Activated B cell treated with CpG ODN at 0.5 μM for 24 hours (primary cell): ENCODE measurements around the gene FTSJ1. TPM values are rescaled to one million over a fixed set of nuclear protein-coding genes. Genes with fewer than 3 reads are reported as not detected.

Experiments used
- ATAC-seq: fragments of 200-7000 bp; cut with Tn5 transposase; one replicate; pipeline ENCODE4 v1.10.0; 2021; ENCODE audit warnings: low read depth, mild to moderate bottlenecking, moderate library complexity
- CTCF ChIA-PET: fragments of 350-600 bp; sonication (Branson Sonifier 250); formaldehyde crosslinking; loops from one replicate; lab custom pipeline; 2021; ENCODE audit warnings: antibody characterized with exemption; lab: Charles Lee
- POLR2A ChIA-PET: fragments of 350-600 bp; sonication (Branson Sonifier 250); formaldehyde crosslinking; loops from one replicate; lab custom pipeline; 2021; ENCODE audit warnings: antibody characterized with exemption; lab: Charles Lee
- DNase-seq: peaks from one replicate; pipeline ENCODE4 v3.0.0; 2022
- H3K27ac Mint-ChIP-seq: one replicate; pipeline ENCODE4 v1.8.0; 2020; ENCODE audit warnings: mixed read lengths
- H3K27me3 Mint-ChIP-seq: one replicate; pipeline ENCODE4 v1.8.0; 2021; ENCODE audit warnings: mixed read lengths
- H3K36me3 Mint-ChIP-seq: one replicate; pipeline ENCODE4 v1.8.0; 2021; ENCODE audit warnings: low read depth, mixed read lengths
- H3K4me1 Mint-ChIP-seq: one replicate; pipeline ENCODE4 v1.8.0; 2021; ENCODE audit warnings: mixed read lengths
- H3K4me3 Mint-ChIP-seq: one replicate; pipeline ENCODE4 v1.8.0; 2020; ENCODE audit warnings: mild to moderate bottlenecking, mixed read lengths
- H3K9me3 Mint-ChIP-seq: one replicate; pipeline ENCODE4 v1.8.0; 2020; ENCODE audit warnings: mixed read lengths
- intact Hi-C: fragments of 100-400 bp; cut with micrococcal nuclease; formaldehyde crosslinking; loops from one replicate; pipeline ENCODE4 v1.15.1; 2024
- total RNA-seq: library from RNA; stranded (reverse); gene quantifications from 2 replicates; pipeline ENCODE4 v1.2.3, GENCODE V29; 2022
- TF ChIP-seq, protein P1 (sequence below): fragments of 200-600 bp; IDR thresholded peaks from one replicate; pipeline ENCODE4 v1.8.0; 2022; ENCODE audit warnings: antibody characterized with exemption, mild to moderate bottlenecking

Gene FTSJ1
- total RNA-seq, 1 donor from 2014 or later: 44.5 TPM

DNA sequence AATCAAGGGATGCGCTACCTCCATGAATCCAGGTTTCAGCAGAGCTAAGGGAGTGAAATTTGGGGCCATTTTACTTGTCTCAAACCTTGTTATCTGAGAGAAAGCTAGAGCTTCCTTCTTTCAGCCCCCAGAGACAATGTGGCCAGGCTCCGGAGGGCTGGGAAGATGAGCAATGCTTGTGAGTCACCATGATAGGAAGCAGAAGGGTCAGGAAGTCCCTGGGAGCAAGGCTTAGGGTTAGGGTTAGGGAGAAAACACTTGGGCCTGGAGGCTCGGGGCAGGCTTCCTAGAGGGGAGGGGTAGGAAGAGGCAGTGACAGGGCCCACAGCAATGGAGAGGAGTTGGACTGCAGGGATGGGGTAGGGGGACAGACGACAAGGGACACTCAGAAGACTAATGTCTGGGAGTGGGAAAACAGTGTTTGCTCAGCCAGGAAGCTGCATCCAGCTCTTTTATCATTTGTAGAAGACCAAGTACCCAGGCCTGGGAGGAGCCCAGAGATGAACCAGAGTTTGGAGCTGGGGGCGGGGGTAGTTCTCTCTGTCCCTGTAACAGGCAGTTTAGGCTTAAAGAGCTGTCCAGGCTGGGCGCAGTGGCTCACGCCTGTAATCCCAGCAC is 16.4 kb downstream of the FTSJ1 start:
- peaks cover under 1% of the 10 kb centered on the region for H3K36me3 Mint-ChIP-seq
- no peak overlapping the region for H3K27ac Mint-ChIP-seq
- ChIA-PET POLR2A (no interaction called here), CTCF (no interaction called here)
- ATAC-seq: no peak
- H3K9me3 Mint-ChIP-seq: no peaks in the 10 kb centered on the region
- H3K4me1 Mint-ChIP-seq: no peaks in the 10 kb centered on the region
- no peak for DNase-seq
- intact Hi-C loops: loop anchor here (5.0 kb wide), 1 partner anchor 660 kb away; no protein-coding TSS in a partner anchor
- TF ChIP-seq, protein P1, sequence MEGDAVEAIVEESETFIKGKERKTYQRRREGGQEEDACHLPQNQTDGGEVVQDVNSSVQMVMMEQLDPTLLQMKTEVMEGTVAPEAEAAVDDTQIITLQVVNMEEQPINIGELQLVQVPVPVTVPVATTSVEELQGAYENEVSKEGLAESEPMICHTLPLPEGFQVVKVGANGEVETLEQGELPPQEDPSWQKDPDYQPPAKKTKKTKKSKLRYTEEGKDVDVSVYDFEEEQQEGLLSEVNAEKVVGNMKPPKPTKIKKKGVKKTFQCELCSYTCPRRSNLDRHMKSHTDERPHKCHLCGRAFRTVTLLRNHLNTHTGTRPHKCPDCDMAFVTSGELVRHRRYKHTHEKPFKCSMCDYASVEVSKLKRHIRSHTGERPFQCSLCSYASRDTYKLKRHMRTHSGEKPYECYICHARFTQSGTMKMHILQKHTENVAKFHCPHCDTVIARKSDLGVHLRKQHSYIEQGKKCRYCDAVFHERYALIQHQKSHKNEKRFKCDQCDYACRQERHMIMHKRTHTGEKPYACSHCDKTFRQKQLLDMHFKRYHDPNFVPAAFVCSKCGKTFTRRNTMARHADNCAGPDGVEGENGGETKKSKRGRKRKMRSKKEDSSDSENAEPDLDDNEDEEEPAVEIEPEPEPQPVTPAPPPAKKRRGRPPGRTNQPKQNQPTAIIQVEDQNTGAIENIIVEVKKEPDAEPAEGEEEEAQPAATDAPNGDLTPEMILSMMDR: no peak
- H3K27me3 Mint-ChIP-seq: no peaks in the 10 kb centered on the region
- H3K4me3 Mint-ChIP-seq: no peak overlapping the region

DNA sequence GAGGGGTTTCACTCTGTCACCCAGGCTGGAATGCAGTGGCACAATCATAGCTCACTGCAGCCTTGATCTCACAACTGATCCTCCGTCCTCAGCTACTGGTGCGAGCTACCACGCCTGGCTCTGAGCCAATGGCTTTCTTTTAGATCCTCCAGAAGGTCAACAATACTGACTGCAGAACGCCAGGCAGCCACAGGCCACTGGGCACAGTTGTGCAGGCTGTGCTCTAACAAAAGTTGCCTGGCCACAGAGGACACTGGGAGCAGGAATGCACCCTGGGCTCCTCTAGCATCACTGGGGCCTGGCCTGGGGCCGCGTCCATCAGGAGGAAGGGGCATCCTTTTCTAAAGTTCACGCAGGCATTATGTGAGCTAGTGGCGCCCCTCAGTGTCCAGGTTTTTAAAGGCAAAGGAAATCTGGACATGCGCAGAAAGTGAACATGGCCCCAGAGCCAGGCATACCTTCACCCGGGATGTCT is 17.9 kb downstream of the FTSJ1 start:
- intact Hi-C loops: loop anchor here (1.0 to 5.0 kb wide), 2 partner anchors 640 to 662 kb away; no protein-coding TSS in a partner anchor
- ChIA-PET POLR2A (interaction anchor here (0.9 kb wide), 1 partner anchor 1304 kb away, joined by 4 read pairs; no protein-coding TSS in a partner anchor), CTCF (interaction anchor here (1.1 to 1.5 kb wide), 2 partner anchors 662 to 665 kb away, joined by 5 to 6 read pairs; no protein-coding TSS in a partner anchor)
- no peaks in the 10 kb centered on the region for H3K9me3 Mint-ChIP-seq
- no peaks in the 10 kb centered on the region for H3K4me1 Mint-ChIP-seq
- DNase-seq: no peak
- no peaks in the 10 kb centered on the region for H3K36me3 Mint-ChIP-seq
- peak; percentile 31 for ATAC-seq
- H3K4me3 Mint-ChIP-seq: no peak overlapping the region
- TF ChIP-seq, protein P1: no peak
- peaks cover 2% of the 10 kb centered on the region for H3K27me3 Mint-ChIP-seq
- H3K27ac Mint-ChIP-seq: no peak overlapping the region

DNA sequence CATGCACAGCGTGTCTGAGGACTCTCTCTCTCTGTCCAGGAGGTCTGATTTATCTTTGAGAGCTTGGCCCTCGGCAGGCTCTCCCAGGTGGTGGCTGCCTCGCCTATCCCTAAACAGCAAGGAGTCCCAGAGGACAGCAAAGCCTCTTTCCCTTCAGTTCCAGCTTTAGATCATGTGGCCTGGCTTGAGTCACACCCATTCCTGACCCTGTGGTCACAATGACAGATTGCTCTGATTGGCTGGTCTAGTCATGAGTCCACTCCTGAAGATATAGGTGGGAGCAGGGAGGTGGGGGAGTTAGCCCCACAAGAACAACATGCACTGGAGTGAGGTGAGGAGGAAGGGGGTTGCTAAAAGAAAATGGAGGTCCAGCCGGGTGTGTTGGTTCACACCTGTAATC is 20.7 kb downstream of the FTSJ1 start:
- ChIA-PET CTCF (no interaction called here), POLR2A (interaction anchor here (0.6 kb wide), 1 partner anchor 54 kb away, joined by 3 read pairs; no protein-coding TSS in a partner anchor)
- Mint-ChIP-seq H3K4me3 (no peak overlapping the region), H3K27me3 (peaks cover 2% of the 10 kb centered on the region), H3K27ac (no peak overlapping the region), H3K9me3 (no peaks in the 10 kb centered on the region), H3K4me1 (no peaks in the 10 kb centered on the region), H3K36me3 (no peaks in the 10 kb centered on the region)
- intact Hi-C loops: no loop called here
- DNase-seq (no peak), ATAC-seq (no peak)
- TF ChIP-seq, protein P1: no peak

DNA sequence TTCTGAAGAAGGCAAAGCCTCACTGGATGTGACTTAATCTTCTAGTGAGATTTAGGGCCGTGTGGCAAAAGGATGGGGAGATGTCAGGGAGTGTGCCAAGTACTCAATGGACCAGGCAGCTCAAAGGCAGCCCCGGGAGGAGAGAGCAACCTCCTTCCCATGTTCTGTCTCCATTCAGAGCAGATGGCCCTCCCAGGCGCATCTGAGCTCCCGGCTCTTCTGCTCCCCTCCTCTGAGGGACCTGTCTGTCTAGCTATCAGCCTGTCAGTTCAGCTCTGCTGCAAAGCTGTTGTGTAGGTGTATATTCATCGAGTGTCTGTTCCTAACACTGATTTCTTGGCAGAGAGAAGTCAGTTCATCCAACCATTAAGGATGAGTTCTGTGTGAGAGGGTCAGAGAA is 21.9 kb downstream of the FTSJ1 start:
- intact Hi-C loops: no loop called here
- POLR2A ChIA-PET: no interaction called here

DNA sequence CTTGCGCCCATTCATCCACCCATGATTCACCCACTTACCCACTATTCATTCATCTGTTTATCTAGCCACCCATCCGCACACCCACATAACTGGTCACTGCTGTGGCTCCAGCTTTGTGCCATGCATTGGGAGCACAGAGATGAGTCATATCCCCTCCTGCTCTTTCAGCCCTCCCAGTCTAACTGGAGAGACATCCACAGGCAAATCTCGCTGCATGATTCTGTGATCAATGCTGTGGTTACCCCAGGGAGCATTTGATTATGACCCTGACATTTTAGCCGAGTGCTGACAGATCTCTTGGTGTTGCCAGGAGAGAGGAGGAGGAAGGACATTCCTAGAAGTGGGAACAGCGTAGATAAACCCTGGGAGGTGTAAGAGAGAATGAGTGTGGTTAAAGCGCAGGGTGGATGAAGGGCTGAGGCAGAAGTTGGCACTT is 22.4 kb downstream of the FTSJ1 start:
- Mint-ChIP-seq H3K9me3 (no peaks in the 10 kb centered on the region), H3K4me3 (no peak overlapping the region), H3K36me3 (no peaks in the 10 kb centered on the region), H3K27ac (no peak overlapping the region), H3K4me1 (no peaks in the 10 kb centered on the region), H3K27me3 (peaks cover 2% of the 10 kb centered on the region)
- TF ChIP-seq, protein P1: no peak
- intact Hi-C loops: no loop called here
- DNase-seq (no peak), ATAC-seq (no peak)
- POLR2A ChIA-PET: no interaction called here
- CTCF ChIA-PET: no interaction called here

More for the DNA sequence above, 21.9 kb downstream of the FTSJ1 start:
- CTCF ChIA-PET: interaction anchor here (0.6 kb wide), 1 partner anchor 662 kb away, joined by 3 read pairs; no protein-coding TSS in a partner anchor
- TF ChIP-seq, protein P1: no peak
- Mint-ChIP-seq H3K36me3 (no peaks in the 10 kb centered on the region), H3K27ac (no peak overlapping the region), H3K9me3 (no peaks in the 10 kb centered on the region), H3K27me3 (peaks cover 2% of the 10 kb centered on the region), H3K4me3 (no peak overlapping the region), H3K4me1 (no peaks in the 10 kb centered on the region)
- ATAC-seq (no peak), DNase-seq (no peak)
